A172 (cell line): ENCODE results near the gene ARHGEF38. TPM values are rescaled to one million over a fixed set of nuclear protein-coding genes. Genes with fewer than 3 reads are reported as not detected.
"Not testable (repeated sequence)": the region's sequence is repeated elsewhere in the genome, so short reads cannot be mapped to it uniquely, and the experiment has no call there.

Experiments
- DNase-seq: peaks from one replicate; pipeline ENCODE4 v3.0.0-alpha.2; 2015; ENCODE audit warnings: low spot score
- total RNA-seq: library from RNA; depleted of rRNA; stranded (reverse); fragments of >200 nt; shearing (Covaris generic); gene quantifications from 2 replicates; pipeline ENCODE4 v1.2.3, GENCODE V29; 2014

The ARHGEF38 gene
- total RNA-seq, 1 experiment from 2014 or later, result not detected

GRCh38 chr4:105652286-105652888 lies 100.0 kb downstream of the ARHGEF38 start:
- DNase-seq, result no peak

GRCh38 chr4:105657117-105657765 lies 104.8 kb downstream of the ARHGEF38 start:
- no peak for DNase-seq

DNA sequence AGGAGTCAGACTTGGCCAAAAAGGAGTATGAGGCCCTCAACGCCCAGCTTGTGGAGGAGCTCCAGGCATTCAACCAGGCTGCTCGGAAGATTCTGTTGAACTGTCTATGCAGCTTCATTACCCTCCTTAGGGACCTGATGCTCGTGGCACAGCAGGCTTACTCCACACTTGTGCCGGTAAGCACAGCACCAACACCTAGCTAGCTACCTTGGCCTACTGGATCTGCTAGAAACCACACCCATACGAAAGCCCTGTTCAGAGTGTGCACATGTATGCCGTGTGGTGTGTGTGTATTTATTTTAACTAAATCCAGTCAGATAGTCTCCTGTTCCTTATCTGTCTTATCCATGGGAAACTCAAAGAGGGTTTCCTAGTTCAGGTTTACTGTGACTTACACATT lies 106.8 kb downstream of the ARHGEF38 start:
- DNase-seq, result no peak

- DNase-seq, result no peak
These were observed 108.6 kb downstream of the ARHGEF38 start for GRCh38 chr4:105661028-105661427.

DNA sequence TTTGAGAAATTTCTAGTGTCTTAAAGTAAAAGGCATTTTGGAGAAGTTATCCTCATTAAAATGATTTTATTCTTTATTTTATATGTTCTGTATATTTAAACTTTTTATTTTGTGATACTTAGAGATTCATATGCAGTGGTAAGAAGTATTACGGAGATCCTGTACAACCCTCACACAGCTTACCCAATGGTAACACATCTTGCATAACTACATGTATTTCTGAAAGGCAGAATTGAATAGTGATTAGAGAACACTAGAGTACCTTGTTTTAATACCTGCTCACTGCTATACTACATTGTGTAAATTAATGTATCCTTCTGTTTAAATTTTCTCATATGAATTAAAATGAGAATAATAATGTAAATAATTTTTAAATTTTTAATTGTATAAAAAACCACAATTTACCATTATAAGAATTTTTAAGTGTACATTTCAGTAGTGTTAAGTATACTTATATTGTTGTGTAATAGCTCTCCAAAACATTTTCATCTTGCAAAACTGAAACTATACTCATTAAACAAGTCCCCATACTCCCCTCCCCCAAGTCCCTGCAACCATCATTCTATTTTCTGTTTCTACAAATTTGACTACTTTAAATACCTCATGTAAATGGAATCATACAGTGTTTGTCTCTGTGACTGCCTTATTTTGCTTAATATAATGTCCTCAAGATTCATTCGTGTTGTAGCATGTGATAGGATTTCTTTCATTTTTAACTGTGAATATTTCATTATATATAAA lies 110.7 kb downstream of the ARHGEF38 start:
- DNase-seq, result no peak

- peak; percentile 29 for DNase-seq
These were observed 114.3 kb downstream of the ARHGEF38 start for GRCh38 chr4:105666693-105667092.

GRCh38 chr4:105670684-105671083 lies 118.3 kb downstream of the ARHGEF38 start:
- DNase-seq, result no peak

GRCh38 chr4:105671301-105671700 lies 118.9 kb downstream of the ARHGEF38 start:
- no peak for DNase-seq

GRCh38 chr4:105674011-105674410 lies 121.6 kb downstream of the ARHGEF38 start:
- DNase-seq, result no peak

DNA sequence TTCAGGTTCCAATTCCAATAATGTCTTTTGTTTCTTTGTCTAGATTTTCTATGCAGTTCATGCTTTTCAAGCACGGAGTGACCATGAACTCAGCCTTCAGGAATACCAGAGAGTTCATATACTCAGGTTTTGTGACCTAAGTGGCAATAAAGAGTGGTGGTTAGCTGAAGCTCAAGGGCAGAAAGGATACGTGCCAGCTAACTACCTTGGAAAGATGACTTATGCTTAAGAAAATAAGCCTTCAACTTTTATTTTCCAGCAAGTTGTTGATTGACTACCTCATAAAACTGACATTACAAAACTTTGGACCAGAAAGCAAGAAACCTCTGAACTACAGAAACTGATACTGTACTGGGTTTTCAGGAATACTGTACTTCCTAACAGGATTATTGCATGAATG lies 125.3 kb downstream of the ARHGEF38 start:
- DNase-seq, result no peak

DNA sequence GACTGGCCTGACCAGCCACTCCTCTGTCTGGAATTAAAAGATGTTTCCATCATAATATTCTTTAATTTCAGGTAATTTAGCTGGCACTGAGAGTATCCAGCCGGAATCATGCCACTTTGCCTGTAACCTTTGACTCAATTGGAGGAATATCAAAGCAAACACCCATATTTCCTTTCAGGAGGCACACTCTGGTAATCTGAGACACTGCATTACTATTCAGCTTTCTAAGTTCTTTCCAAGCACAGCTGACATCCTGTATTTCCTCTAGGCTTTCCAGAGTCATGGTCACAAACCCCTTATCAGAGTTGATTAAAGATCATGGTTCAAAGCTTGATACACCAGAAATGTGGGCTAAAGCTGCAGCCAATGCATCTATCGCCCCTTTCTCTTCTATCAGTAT lies 126.8 kb downstream of the ARHGEF38 start:
- DNase-seq, result no peak

GRCh38 chr4:105683038-105683437 lies 130.6 kb downstream of the ARHGEF38 start:
- DNase-seq, result no peak

DNA sequence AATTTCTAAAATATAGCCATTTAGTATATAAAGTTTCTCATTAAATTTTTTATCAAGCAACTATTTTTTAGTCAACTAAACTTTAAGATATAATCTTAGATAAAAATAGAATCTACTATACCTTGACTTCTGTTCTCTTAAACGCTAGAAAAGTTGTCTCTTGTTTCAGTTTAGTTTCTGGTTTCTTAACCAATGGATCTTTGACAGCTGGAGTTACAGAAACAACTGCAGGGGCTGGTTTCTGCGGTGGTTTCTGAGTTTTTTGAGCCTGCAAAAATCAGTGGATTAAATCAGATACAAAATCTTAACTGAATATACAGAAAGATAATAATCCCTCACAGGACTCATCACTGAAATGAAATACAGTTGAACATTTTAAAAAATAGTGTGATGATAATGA lies 134.2 kb downstream of the ARHGEF38 start:
- DNase-seq, result no peak

DNA sequence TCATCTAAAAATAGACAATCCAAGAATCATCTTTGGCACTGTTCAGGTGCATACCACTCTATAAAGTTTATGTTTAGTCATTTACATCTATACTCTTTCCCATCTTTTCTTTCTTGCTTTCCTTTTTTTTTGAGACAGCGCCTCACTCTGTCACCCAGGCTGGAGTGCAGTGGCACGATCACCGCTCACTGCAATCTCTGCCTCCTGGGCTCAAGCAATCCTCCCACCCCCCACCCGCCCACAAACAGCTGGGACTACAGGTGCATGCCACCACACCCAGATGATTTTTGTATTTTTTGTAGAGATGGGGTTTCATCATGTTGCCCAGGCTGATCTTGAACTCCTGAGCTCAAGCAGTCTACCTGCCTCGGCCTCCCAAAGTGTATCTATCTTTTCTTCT lies 142.4 kb downstream of the ARHGEF38 start:
- DNase-seq, result not testable (repeated sequence)

- DNase-seq, result not testable (repeated sequence)
These were observed 143.4 kb downstream of the ARHGEF38 start for GRCh38 chr4:105695832-105696231.

DNA sequence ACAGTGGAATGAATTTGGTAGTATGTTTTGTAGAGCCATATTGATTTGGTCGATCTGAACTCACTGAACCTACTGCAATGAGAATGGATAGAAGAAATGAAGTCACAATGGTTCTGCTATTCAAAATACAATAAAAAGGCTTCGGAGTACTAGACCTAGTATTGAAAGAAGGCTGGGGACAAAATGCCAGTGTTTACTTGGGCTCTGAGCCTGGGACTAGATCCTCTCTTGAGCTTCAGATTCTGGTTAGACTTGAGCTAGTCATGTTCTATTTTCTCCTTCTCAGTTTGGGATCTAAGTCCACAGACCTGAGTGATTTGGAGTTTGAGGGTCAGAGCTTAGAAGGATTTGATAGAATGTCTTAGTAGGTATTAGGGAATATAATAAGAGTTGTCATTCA lies 146.2 kb downstream of the ARHGEF38 start:
- DNase-seq, result no peak

- DNase-seq, result no peak
These were observed 155.4 kb downstream of the ARHGEF38 start for GRCh38 chr4:105707782-105708180.

DNA sequence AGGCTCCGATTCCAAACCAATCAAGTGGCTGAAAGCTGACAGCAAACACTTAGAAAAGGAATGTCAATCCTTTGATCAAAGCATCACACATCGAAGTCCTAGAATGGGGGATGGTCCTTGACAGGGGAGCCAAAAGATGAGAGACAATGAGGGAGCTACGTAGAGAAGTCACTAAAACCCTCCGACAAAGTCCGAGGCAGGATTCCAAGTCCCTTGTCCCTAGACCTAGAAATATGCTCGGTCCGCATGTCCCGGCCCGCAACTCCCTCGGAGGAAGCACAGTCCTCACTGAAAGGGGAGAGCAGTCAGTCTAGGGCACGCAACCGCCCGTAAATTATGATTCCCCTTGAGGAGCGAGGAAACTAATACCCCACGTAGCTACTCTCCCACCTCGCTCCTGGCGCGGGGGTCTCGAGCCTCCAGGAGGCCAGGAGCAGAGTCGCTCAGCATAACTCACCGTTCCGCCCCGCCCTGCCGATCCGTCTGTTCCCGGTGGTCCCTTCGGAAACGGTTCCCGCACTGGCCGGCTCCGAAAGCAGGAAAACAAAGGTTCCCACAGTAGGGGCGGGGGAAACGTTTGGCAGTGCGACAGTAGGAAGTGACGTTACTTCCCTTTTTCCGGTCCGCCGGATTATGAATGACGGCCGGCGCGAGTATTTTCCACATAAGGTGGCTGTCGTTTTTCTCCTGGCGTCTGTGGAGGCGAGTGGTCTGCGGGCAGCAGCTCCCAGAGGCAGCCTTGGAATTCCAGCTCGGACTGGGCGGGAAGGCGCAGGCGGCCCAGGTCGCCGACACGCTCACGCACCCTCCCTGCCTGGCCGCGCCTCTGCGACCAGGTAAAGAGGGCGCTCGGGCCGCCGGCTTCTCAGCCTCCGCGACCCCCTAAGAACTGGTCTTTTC lies 156.0 kb downstream of the ARHGEF38 start, which contains the start of the genes GSTCD and INTS12:
Gene GSTCD, plus strand, starts transcription at position 604 of the 900 bp plus-strand sequence. CDS start 8,830 bp downstream, outside the sequence.
Gene INTS12, minus strand, starts transcription at position 509 of the 900 bp plus-strand sequence. CDS start 8,684 bp downstream, outside the sequence.
- peak; percentile 80 for DNase-seq

DNA sequence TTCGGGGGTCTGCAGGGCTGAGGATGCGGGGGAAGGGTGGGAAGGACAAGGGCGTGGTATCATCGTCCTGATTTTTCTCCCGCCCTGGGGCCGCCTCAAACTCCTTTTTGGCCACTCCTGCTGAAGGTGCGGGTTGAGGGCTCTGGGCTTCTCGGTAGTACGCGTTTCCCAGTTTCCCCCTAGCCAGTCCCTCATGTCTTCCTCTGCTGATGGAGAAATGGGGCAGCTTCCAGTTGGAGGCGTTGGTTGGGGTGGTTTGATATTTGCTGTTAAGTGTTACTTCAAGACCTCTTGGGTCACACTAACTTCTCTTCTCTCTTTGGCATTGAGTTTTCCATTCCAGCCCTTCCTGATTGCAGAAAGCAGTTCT lies 156.6 kb downstream of the ARHGEF38 start:
- peak; percentile 35 for DNase-seq

DNA sequence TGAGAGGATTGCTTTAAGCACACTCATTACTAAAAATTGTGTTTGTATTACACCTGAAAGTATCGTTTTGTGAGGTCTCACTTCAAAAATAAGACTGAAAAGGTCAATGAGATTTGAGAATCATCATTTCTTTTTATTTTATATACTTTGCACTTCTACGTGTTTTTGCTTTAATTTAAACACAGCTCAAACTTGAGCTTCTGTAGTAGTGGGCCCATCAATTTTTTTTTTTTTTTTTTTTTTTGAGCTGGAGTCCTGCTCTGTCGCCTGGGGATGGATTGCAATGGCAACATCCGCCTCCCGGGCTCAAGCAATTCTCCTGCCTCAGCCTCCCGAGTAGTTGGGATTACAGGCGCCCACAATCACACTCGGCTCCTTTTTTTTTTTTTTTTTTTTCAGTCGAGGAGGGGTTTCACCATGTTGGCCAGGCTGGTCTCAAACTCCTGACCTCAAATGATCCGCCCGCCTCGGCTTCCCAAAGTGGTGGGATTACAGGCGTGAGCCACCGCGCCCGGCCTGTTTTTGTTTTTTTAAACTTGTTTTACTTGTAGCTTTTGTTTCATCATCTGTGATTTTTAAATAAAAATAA lies 157.7 kb downstream of the ARHGEF38 start:
- no peak for DNase-seq

DNA sequence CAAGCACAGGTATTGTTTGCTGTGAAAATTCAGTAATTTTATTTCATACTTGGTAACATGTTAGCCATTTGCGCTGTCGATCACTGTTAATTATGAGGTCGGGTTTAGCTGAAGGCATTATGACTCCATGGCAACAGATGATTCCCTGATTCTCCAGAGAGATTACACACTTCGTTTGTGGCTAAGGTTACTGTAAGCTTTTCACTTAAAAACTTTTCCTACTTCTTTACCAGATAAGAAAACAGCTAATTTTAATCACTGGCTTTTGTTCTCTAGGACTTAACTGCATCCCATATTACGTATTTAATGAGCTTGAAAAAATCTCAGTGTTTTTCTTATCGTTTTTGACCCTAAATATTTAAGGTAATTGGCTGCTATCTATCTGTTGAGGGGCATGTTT lies 158.3 kb downstream of the ARHGEF38 start:
- no peak for DNase-seq
